Heart right ventricle (tissue), 16 donors: Measurements from ENCODE around the gene PCGF2. TPM values are rescaled to one million over a fixed set of nuclear protein-coding genes. Genes with fewer than 3 reads are reported as not detected.

Experiments used
- ATAC-seq, 8 donors: fragments of 200-7000 bp; cut with Tn5 transposase; one replicate each; pipeline ENCODE4 v1.9.1; 2020; ENCODE audit warnings: mild to moderate bottlenecking in 8 of 8, moderate library complexity in 8 of 8, moderate number of reproducible peaks in 1 of 8
- DNase-seq, 2 donors: peaks; one replicate each; pipeline ENCODE4 v3.0.0-alpha.2; 2020
- H3K27ac ChIP-seq, 10 donors: fragments of 200-600 bp; sonication (generic) in 2 of 10; one replicate each; pipeline versions ENCODE4 v1.5.0 to v1.8.0; 2020 to 2022; ENCODE audit warnings: mild to moderate bottlenecking in 3 of 10
- H3K27me3 ChIP-seq, 7 donors: fragments of 200-600 bp; one replicate each; pipeline ENCODE4 v1.8.0; 2021 to 2022; ENCODE audit warnings: mild to moderate bottlenecking in 2 of 7
- H3K36me3 ChIP-seq, 9 donors: fragments of 200-600 bp; sonication (generic) in 1 of 9; one replicate each; pipeline versions ENCODE4 v1.5.0 to v1.8.0; 2020 to 2022; ENCODE audit warnings: mild to moderate bottlenecking in 2 of 9
- H3K4me1 ChIP-seq, 9 donors: fragments of 200-600 bp; sonication (generic) in 1 of 9; one replicate each; pipeline versions ENCODE4 v1.5.0 to v1.8.0; 2020 to 2022; ENCODE audit warnings: mild to moderate bottlenecking in 4 of 9
- H3K4me3 ChIP-seq, 10 donors: fragments of 200-600 bp; sonication (generic) in 2 of 10; one replicate each; pipeline versions ENCODE4 v1.5.0 to v1.8.0; 2020 to 2022; ENCODE audit warnings: mild to moderate bottlenecking in 7 of 10, moderate library complexity in 2 of 10
- H3K9me3 ChIP-seq, 11 donors: fragments of 200-600 bp in 10 of 11; sonication (generic) in 2 of 11; one replicate each; pipeline versions ENCODE4 v1.5.0 to v1.8.0; 2013 to 2022; ENCODE audit warnings: mild to moderate bottlenecking in 2 of 11, control low read depth in 1 of 11, moderate library complexity in 1 of 11
- CTCF ChIP-seq, 9 donors: fragments of 200-600 bp; sonication (generic) in 2 of 9; IDR thresholded peaks; one replicate each; pipeline versions ENCODE4 v1.5.0 to v1.8.0; 2021 to 2022; ENCODE audit warnings: antibody characterized with exemption in 9 of 9, mild to moderate bottlenecking in 5 of 9, moderate library complexity in 1 of 9
- WGBS, 2 donors: extraction: QIAGEN DNeasy Blood & Tissue Kit; methylation state at CpG; one replicate each; pipeline ENCODE4 v1.1.7; 2013; ENCODE audit warnings: inconsistent platforms in 1 of 2; 5-methylcytosine and 5-hydroxymethylcytosine counted together
- intact Hi-C, 10 donors: fragments of 100-400 bp; cut with DNase I; formaldehyde crosslinking; loops; one replicate each; pipeline versions ENCODE4 v1.11.1 to v1.14.2; 2022
- polyA plus RNA-seq, 2 donors: library from polyadenylated mRNA; stranded (reverse); fragments of 200-250 nt; gene quantifications; one replicate each; pipeline ENCODE4 v1.2.3, GENCODE V29; 2013
- total RNA-seq, 10 donors: library from RNA; stranded (reverse); fragmentation: NEBNext Ultra II Directional in 3 of 10; extraction: Animal tissue kit (Norgen Biotek cat#: 25700) in 3 of 10; gene quantifications; one replicate each; pipeline versions ENCODE4 v1.2.1 to v1.2.4, GENCODE V29; 2021 to 2023
- donor health status: Arrhythmogenic right ventricular cardiomyopathy.
- donor health status: ischemic (EF 13 %, LVEDD 7.1; RV severe dilation, severe dysfunction).
- donor health status: healthy with polysubstance abuse.
- donor health status: DM: no; HTN: yes; CAD: no.
- donor health status: DM: no; HTN: no; CAD: no.
- donor health status: ischemic (EF 25% LVEDD 6.9; RV normal size, moderate dysfunction).
- donor health status: ischemic (EF 25% LVEDD 5.7; RV mildly dilated, moderate dysfunction).
- donor health status: healthy.
- donor health status: DM: yes; HTN: yes; CAD: no.
- donor health status: Ischemic cardiomyopathy.
- donor health status: ischemic (EF 35%, LVEDD 5.7; RV mildly dilated, moderate dysfunction).
- donor health status: nonischemic (EF 11% LVEDD 7.7; RV severe dilation, severe dysfunction).
- donor health status: DM: yes; HTN: yes; CAD: no.
- donor health status: PGD.
- donor health status: ischemic (EF 29% LVEDD 5.4; RV normal size, mild dysfunction).
- donor health status: nonischemic (EF 23%, LVEDD 6.1; RV moderate dilation, normal function).

PCGF2 gene
- total and polyA plus RNA-seq, 12 donors: 15.8 to 51.6 (median 23.7) TPM

- Histone ChIP-seq H3K27ac (peak within 1 kb of the TSS; percentile 92 to 100 (median 98)), H3K4me1 (peaks cover 8 to 69% (median 37%) of the 10 kb centered on the region in 9 donors), H3K27me3 (no peaks in the 10 kb centered on the region), H3K4me3 (peak within 1 kb of the TSS; percentile 69 to 96 (median 90)), H3K36me3 (peaks cover 0 to 30% (median 10%) of the 10 kb centered on the region in 9 donors), H3K9me3 (no peaks in the 10 kb centered on the region)
- intact Hi-C loops: loop anchor here in 3 of 10 donors (2.0 to 5.0 kb wide), 3 partner anchors 26 to 42 kb away; partner anchors contain the start of genes CISD3 (in 1 of the 3) and PCGF2 (in 1 of the 3)
- ATAC-seq (peak; percentile 33 to 72 (median 64)), DNase-seq (peak; percentile 81 to 87)
- 1% methylated on average over 63 to 93 of the region's 100 CpGs for WGBS, 2 donors
- TF ChIP-seq CTCF (IDR thresholded peaks at IDR 0.05): no peak
Measured at GRCh38 chr17:38704606-38705522, 43.3 kb downstream of the PCGF2 start, which contains the start of gene MLLT6. Gene MLLT6 (plus strand): TSS chr17:38705273. CDS start chr17:38705633, 360 bp downstream.

DNA sequence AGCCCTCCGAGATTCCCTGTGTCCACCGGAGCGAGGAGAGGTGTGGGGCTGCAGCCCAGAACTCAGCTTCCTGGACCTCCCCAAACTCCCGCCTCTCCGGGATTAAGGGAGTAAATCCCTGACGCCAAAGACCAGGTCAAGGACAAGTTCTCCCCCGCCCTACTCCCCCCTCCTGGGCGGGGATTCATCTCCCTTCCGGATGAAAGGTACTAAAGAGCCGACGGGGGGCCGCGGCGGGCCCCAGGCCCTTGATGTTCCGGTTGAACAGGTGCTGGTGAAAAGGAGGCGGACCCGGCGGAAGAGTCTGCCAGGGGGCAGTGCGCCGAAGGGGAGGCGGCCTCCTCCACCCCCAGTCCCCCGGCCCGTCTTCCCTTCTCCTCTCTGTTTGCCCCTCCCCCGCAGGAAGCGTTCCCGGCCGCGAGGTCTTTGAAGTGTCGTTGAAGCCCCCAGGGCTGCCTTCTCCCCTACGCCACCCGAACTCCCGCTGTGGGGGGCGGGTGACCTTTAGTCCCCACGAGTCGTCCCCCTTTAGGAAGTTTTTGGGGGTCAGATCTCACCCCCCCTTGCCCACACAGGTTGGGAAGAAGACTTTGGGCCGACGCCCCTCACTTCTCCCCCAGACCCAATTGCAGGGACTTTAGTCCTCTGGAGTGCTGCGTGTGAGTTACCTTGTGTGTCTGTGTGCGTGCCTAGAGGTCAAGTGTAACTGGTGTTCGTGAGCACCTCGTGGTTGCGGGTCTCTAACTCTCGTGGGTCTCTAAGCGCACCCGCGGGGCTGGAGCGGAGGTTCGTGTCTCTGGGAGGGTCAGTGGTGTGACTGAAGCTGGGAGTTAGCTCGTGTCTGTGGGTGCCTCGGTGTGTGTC, 44.2 kb downstream of the PCGF2 start:
- Histone ChIP-seq H3K4me3 (peak overlapping the region; percentile 60 to 96 (median 90)), H3K27ac (peak overlapping the region; percentile 92 to 100 (median 98)), H3K36me3 (peaks cover 0 to 21% (median 4%) of the 10 kb centered on the region in 9 donors), H3K4me1 (peaks cover 8 to 69% (median 31%) of the 10 kb centered on the region in 9 donors), H3K9me3 (no peaks in the 10 kb centered on the region), H3K27me3 (no peaks in the 10 kb centered on the region)
- whole genome bisulfite sequencing, 2 donors: 0 to 1% methylated on average over 44 to 50 of the region's 50 CpGs
- no peak for TF ChIP-seq CTCF (IDR thresholded peaks at IDR 0.05)
- ATAC-seq: peak; percentile 30 to 65 (median 48)
- intact Hi-C loops: loop anchor here in 2 of 10 donors (2.0 to 5.0 kb wide), 3 partner anchors 27 to 49 kb away; partner anchors contain the start of genes CISD3 (in 1 of the 2), PCGF2 (in 1 of the 2) and PSMB3 (in 1 of the 2)
- DNase-seq: peak; percentile 80 to 82

DNA sequence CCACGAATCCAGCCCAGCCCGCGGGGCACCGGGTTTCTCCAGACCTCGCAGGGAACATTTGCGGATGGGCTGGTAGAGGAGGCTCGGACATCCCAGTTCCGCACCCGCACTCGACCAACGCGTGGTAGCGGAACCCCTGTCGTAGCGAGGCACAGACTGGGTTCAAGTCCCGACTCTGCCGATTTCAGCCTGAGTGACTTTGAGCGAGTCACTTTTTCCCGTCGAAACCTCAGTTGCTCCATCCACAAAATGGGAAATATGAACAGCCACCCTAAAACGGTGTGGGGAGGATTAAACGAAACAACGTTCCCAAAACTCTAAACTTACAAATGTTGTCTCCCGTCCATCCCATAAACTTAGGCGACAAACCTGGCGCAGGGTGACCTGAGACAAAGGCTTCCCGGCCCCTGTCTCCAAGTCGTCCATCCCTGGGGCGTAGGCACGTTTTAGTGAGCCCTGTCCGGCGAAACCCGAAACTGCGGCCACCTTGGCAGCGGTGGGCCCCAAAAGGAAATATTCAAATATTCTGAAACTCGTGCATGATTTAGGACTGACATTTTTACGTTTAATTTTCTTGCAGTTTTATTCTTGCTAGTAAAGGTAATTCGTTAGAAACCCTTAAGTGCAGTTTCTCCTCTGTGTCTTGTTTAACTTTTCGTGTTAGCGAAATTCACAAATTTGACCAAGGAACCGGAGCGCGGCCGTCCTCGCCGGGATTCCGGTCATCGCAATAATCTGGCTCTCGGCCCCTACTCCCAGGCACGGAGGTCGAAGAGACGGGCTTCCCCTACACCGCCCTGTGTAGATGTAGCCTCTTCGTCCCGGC, 45.0 kb downstream of the PCGF2 start:
- H3K4me1 ChIP-seq: peaks cover 8 to 73% (median 31%) of the 10 kb centered on the region in 9 donors
- H3K27ac ChIP-seq: peak overlapping the region; percentile 92 to 100 (median 98)
- H3K36me3 ChIP-seq: peaks cover 0 to 13% (median 0%) of the 10 kb centered on the region in 9 donors
- H3K9me3 ChIP-seq: no peaks in the 10 kb centered on the region
- peak overlapping the region; percentile 60 to 96 (median 90) for H3K4me3 ChIP-seq
- TF ChIP-seq CTCF (IDR thresholded peaks at IDR 0.05): no peak
- WGBS, 2 donors: 4 to 5% methylated on average over 55 of the region's 55 CpGs
- ATAC-seq: peak in 5 of 8 donors; percentile 0 to 2 (median 0)
- intact Hi-C loops: loop anchor here in 2 of 10 donors (2.0 to 5.0 kb wide), 2 partner anchors 44 to 50 kb away; partner anchors contain the start of genes PCGF2 (in 1 of the 2) and PSMB3 (in 1 of the 2)
- H3K27me3 ChIP-seq: no peaks in the 10 kb centered on the region
- DNase-seq: peak in 1 of 2 donors; percentile 33
